ENCODE results near the gene PLEKHM3. TPM values are rescaled to one million over a fixed set of nuclear protein-coding genes. Genes with fewer than 3 reads are reported as not detected.

The PLEKHM3 gene
- total and polyA plus RNA-seq, 2 of the 4 experiments (the other 2 are of a cell fraction) = 2.4 to 11.3 TPM

- no peak overlapping the region for H3K4ac ChIP-seq (ENCODE audit: low read depth, low read length)
- DNase-seq (no peak), ATAC-seq (ENCODE audit: low read depth) (no peak)
- H2BK120ac ChIP-seq (ENCODE audit: low read depth, low read length) = no peak overlapping the region
- H3K4me1 ChIP-seq (ENCODE audit: control insufficient read depth, insufficient read depth, low read length) = no peaks in the 10 kb centered on the region
- H4K5ac ChIP-seq (ENCODE audit: low read depth, low read length) = no peak overlapping the region
- H3K9me1 ChIP-seq (ENCODE audit: insufficient read depth, low read length) = no peaks in the 10 kb centered on the region
- in situ Hi-C loops (cut with MboI; ENCODE audit: low sequenced_read_pairs) = no loop called here
- H2AK5ac ChIP-seq (ENCODE audit: low read depth, low read length) = no peak overlapping the region
- no peak overlapping the region for H3K4me2 ChIP-seq (ENCODE audit: low read depth, low read length)
- POLR2A ChIA-PET (ENCODE audit: unreplicated experiment) = no interaction called here
- H2AFZ ChIP-seq (replicated peaks; ENCODE audit: low read length, poor library complexity) = peak overlapping the region; percentile 63
- no peak overlapping the region; the same call in 1 of the 2 replicates for H3K14ac ChIP-seq (replicated peaks; ENCODE audit: low read depth, low read length)
- no peak overlapping the region for H3K9ac ChIP-seq (ENCODE audit: low read depth, low read length)
- no peak overlapping the region for H2BK5ac ChIP-seq (ENCODE audit: low read depth, low read length, poor library complexity, severe bottlenecking)
- 67% methylated on average over 3 of the region's 4 CpGs; no CpG with 5 or more reads in 1 of the 2 experiments for WGBS, 2 experiments (ENCODE audit: extremely low coverage in 2 of 2, insufficient read length in 1 of 2)
- H2AK9ac ChIP-seq (replicated peaks; ENCODE audit: low read depth, low read length, poor library complexity) = no peak overlapping the region
- H2BK15ac ChIP-seq (ENCODE audit: low read depth, low read length) = no peak overlapping the region
- CTCF ChIA-PET = no interaction called here
- no peaks in the 10 kb centered on the region for H4K20me1 ChIP-seq (ENCODE audit: insufficient read depth, low read length)
- no peak overlapping the region for H2BK20ac ChIP-seq (ENCODE audit: low read depth, low read length)
- dilution Hi-C loops (cut with HindIII; ENCODE audit: low sequenced_read_pairs, unreplicated experiment) = no loop called here
- no peak overlapping the region for H3K27ac ChIP-seq (ENCODE audit: insufficient read depth, low read length)
- intact Hi-C loops (cut with micrococcal nuclease) = no loop called here
- H3K23ac ChIP-seq (ENCODE audit: low read depth, low read length) = no peak overlapping the region
- no peak overlapping the region for H3K18ac ChIP-seq (ENCODE audit: low read depth, low read length)
- H3K36me3 ChIP-seq (ENCODE audit: control insufficient read depth, insufficient read depth, low read length) = no peaks in the 10 kb centered on the region
- no peaks in the 10 kb centered on the region for H3K9me3 ChIP-seq (ENCODE audit: control insufficient read depth, insufficient read depth, low read length)
- H4K8ac ChIP-seq (ENCODE audit: low read depth in 2 of 2, low read length in 2 of 2) = no peak overlapping the region
- no TSS peak for BruUV-seq (replicated peaks)
- H3K79me1 ChIP-seq (ENCODE audit: low read depth in 1 of 2, low read length in 2 of 2) = no peaks in the 10 kb centered on the region
- no peaks in the 10 kb centered on the region for H3K27me3 ChIP-seq (ENCODE audit: control insufficient read depth, insufficient read depth, low read length)
- no peak overlapping the region for H4K91ac ChIP-seq (ENCODE audit: insufficient read depth, low read depth, low read length)
- no peak overlapping the region for H3K4me3 ChIP-seq (ENCODE audit: insufficient read depth, low read depth, low read length)
- no peak for TF ChIP-seq MXI1 (IDR thresholded peaks at IDR 0.05; ENCODE audit: borderline replicate concordance, low read depth, low read length)
- TF ChIP-seq FOS (IDR thresholded peaks at IDR 0.05; ENCODE audit: low read depth, low read length) = no peak
- no peak for TF ChIP-seq RFX5 (IDR thresholded peaks at IDR 0.05; ENCODE audit: low read depth, low read length)
- no peak for TF ChIP-seq CEBPB (IDR thresholded peaks at IDR 0.05; ENCODE audit: low read depth, low read length)
- no peak for TF ChIP-seq BHLHE40 (IDR thresholded peaks at IDR 0.05; ENCODE audit: low read depth, low read length)
- no peak for TF ChIP-seq NFE2L2 (IDR thresholded peaks at IDR 0.05; ENCODE audit: low read depth, low read length)
- no peak for TF ChIP-seq MAZ (IDR thresholded peaks at IDR 0.05; ENCODE audit: borderline replicate concordance, low read depth, low read length)
- no peak for TF ChIP-seq MAFK (IDR thresholded peaks at IDR 0.05; ENCODE audit: low read depth, low read length)
- TF ChIP-seq POLR2A (IDR thresholded peaks at IDR 0.05; ENCODE audit: low read depth, low read length) = no peak
- TF ChIP-seq SMC3 (IDR thresholded peaks at IDR 0.05; ENCODE audit: low read depth, low read length) = no peak
- TF ChIP-seq ELK1 (IDR thresholded peaks at IDR 0.05; ENCODE audit: borderline replicate concordance, low read depth, low read length) = no peak
- no peak for TF ChIP-seq CHD1 (IDR thresholded peaks at IDR 0.05; ENCODE audit: low read depth, low read length)
- no peak for TF ChIP-seq RAD21 (IDR thresholded peaks at IDR 0.05; ENCODE audit: low read length)
- H3K56ac ChIP-seq (ENCODE audit: extremely low read depth, insufficient read depth, low read length) = no peak overlapping the region
Observed at GRCh38 chr2:207861789-207862188, 163.5 kb downstream of the PLEKHM3 start.

All from IMR-90 (cell line).